GM18505 (cell line): ENCODE results near the gene LGI4.

Experiments used
- ATAC-seq: cut with Tn5 transposase; IDR thresholded peaks from one replicate; pipeline ENCODE4 v1.9.1; 2021; ENCODE audit not compliant: unreplicated experiment
- POLR2A ChIP-seq: IDR thresholded peaks from 4 replicates; pipeline ENCODE4 v1.6.1; 2011; ENCODE audit warnings: borderline replicate concordance; ENCODE audit not compliant: insufficient read depth, insufficient read length; ENCODE audit errors: extremely low read depth

The LGI4 gene

DNA sequence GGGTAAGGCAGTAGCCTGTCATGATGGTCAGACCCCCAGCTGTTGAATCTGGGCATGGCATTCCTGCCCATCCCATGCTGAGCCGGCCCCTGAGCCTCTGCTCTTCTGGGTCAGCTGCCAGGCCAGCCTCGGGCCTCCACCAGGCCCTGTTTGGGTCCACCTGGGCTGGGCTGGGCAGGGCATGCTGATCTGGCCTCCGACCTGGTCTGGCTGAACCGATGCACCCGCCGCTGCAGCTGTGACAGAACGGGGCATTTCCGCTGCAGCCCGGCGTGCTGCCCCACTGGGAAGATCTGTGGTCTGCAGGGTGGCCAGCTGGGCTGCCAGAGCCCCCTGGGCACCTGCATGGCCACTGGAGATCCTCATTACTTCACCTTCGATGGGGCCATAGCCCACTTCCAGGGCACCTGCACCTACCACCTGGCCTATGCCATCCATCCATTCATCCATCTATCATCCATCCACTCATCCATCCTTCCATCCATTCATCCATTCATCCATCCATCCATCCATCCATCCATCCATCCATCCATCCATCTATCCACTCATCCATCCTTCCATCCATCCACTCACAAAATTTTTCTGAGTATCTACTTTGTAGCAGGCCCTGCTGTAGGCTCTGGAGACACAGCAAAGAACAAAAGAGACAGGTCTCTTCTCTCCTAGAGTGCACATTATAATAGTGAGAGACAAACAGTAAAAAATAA lies 40.8 kb downstream of the LGI4 start:
- no peak for ATAC-seq
- no peak for TF ChIP-seq POLR2A

DNA sequence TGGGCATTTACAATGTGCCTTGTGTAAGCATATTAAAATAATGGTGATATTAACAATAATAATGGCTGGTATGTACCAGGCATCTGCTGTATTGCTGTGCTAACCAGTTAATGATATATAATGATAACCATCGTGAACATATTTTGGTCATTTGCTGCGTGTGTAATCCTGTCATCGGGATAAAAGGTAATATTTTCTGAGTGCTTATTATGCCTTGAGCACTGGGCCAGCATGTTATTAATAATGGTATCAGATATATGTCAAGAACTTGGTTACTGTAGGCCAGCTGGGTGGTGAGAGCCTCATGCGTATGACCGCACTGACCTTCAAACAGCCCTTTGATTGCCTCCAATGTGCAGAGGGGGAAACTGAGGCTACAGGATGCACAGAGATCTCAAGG lies 41.4 kb downstream of the LGI4 start:
- TF ChIP-seq POLR2A, result no peak
- ATAC-seq, result no peak

DNA sequence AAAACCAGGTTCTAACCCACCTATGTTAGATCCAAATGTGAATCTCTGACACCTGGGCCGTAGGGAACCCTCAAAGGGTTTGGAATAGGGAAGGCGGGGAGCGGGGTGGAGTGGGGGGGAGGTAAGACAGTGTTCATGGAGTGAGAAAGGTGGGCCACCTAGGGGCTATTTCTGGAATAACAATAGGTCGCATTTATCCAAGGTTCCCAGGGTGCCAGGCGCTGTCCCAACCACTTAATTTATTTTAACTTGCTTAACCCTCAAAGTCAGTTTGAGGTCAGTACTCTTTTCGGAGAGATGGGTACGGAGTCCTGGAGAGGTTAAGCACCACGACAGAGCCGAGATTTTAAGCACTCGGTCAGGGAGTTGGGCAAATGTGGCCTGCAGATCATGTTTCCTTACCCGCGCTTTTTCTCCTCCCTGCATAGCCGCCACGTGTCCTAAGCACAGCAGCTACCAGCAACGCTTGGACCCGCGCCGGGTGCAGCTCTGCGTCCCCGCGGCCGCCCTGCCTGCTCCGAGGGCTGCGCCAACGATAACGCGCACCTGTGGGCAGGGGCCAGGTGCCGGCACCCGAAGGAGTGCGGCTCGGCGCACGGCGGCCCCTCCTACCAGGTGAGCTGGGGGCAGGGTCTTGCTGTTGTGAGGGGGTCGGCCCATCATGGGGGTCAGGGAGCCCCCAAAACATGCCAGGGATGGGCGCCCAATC lies 44.2 kb downstream of the LGI4 start:
- no peak for TF ChIP-seq POLR2A
- ATAC-seq, result no peak

DNA sequence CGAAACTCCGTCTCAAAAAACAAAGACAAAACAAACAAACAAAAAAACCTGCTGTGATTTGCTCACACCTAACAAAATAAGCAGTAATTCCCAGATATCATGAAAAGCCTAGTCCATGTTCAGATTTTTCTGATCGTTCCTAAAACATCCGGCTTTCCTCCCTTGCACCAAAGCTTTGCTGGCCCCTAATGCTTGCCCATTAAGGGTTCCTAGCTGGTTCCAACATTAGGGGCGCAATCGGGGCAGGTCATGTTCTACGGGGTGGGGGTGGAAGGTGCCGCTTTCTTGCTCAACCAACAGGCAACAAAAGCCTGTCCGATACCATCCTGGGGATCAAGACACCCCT lies 44.7 kb downstream of the LGI4 start:
- TF ChIP-seq POLR2A, result no peak
- ATAC-seq, result no peak

DNA sequence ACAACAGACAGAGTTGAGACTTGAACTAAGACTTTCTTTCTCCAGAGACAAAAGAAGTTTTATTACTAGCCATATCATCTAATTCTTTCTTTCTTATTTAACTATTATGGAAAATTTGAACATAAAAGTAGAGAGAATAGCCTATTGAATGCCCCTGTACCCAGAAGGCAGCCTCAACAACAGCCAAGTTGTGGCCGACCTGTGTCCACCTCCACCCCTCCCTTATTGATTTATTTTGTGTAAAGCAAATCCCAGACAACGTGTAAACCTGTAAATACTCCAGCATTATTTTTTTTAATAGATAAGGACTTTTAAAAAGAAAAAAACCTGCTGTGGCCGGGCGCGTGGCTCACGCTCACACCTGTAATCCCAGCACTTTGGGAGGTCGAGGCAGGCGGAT lies 45.3 kb downstream of the LGI4 start:
- ATAC-seq, result no peak
- TF ChIP-seq POLR2A, result no peak

DNA sequence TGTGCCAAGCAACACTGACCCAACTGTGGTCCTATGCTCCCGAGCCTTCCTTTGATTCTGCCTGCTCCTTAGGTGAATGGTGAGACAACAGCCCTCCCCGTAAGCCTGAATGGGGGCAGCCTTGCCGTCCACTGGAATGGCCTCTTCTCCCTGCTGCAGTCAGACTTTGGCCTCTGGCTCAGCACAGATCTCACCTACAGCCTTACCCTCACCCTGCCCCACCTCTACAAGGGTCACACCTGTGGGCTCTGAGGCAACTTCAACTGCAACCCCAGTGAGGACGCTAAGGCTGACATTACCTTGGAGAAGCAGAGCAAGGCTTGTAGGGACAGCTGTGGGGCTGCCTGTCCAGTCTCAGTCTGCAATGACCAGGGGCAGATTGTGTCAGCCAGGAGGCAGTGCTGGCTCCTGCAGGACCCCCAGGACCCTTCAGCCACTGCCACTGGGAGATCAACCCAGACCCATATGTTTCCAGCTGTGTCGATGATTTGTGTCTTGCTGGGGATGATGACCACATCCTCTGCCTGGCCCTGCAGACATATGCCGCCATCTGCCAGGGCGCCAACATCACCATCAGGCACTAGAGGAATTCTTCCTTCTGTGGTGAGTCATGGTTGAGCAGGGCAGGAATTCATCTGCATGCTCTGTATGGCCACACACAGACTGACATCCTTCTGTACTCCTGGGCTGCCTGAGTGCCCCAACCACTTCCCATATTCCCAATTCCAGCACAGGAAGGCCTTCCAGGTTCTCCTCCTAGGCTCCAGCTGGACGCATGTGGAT lies 46.5 kb downstream of the LGI4 start:
- no peak for TF ChIP-seq POLR2A
- ATAC-seq, result no peak

DNA sequence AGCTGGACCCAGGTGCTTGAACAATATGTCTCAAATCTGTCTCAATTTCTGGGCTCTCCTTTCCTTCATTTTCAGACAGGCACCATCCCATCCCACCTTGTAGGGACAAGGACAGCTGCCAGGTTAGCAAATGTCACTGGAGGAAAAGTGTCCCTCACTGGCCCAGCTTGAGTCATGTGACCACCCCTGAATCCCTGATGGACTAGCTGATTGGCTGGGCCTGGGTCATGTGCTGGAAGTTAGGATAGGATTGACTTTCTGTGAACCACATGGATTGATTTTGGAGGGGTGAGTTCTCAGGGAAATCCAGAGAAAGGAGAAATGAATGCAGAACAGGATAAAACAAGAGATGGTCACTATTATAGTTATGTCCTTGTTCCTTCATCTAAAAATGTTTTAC lies 47.5 kb downstream of the LGI4 start:
- no peak for ATAC-seq
- TF ChIP-seq POLR2A, result no peak

DNA sequence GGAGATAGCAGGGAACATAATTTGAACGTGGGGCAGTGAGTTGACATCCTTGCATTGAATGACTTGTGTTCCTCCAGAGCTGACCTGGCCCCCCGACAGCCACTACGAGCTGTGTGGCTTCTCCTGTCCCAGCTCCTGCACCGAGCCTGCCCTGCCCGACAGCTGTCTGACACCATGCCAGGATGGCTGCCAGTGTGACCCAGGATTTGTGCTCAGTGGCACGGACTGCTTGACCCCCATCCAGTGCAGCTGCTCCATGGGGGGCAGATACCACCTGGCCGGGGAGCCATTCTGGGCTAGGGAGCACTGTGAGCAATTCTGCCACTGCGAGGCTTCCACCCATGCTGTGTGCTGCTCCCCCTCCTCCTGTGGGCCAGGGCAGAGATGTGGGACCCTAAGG lies 48.4 kb downstream of the LGI4 start:
- ATAC-seq, result no peak
- TF ChIP-seq POLR2A, result no peak

DNA sequence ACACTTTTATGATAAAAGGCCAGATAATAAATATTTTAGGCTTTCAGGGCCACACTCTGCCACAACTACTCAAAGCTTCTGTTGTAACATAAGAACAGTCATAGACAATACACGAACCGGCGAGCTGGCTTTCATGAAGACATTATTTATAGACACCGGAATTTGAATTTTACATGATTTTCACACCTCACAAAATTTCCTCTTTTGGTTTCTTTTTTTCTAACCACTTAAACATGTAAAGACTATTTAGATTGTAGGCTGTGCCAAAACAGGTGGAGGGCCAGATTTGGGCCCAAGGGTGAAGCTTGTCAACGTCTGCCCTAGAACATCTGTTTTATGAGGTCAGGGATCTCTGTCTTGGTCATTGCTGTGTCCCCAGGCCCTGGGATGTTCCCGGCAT lies 48.9 kb downstream of the LGI4 start:
- no peak for ATAC-seq
- TF ChIP-seq POLR2A, result no peak

DNA sequence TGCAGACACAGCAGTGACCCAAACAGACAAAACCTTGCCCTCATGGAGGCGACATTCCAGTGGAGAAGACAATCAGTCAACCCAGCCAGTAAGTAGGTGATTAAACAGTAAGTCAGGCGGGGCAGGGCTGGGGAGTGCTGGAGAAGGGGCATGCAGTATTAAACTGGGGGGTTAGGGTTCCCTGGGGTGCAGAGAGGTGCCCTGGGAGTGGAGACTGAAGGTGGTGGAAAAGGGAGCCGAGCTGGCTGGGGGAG lies 50.4 kb downstream of the LGI4 start:
- TF ChIP-seq POLR2A, result no peak
- ATAC-seq, result no peak

DNA sequence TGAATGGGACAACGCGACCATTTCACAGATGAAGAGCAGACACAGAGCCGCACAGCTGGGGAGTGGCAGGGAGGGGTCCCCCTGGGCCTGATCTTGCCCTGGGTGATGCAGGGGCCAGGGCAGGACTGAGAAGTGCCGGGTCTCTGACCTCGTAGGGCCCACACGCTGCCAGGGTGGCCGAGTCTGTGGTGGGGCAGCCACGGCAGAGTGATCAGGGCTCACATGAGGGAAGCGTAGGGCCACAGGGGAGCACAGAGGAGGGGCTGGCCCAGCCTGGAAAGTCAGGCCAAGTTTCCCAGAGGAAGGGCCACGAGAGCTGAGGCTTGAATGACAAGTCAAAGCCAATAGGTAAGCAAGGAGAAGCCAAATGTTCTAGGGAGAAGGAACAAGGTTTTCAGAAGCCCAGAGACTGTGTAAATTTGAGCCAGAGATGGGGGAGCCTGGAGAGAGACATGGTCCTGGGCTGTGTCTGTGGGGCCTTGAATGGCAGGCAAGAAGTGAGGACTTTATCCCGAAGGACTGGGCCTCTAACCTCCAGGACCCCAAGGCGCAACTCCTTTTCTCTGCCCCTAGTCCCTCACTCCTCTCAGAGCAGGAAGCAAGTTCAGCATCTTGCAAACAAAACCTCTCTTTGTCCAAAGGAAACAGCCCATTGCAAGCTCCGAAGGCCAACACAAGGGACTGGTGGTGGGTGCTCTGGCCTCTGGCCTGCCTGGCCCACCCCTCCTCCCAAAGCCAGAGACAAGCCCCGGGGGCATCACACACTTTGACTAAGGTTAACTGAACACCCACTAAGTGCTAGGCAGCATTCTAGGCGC lies 51.0 kb downstream of the LGI4 start:
- no peak for ATAC-seq

DNA sequence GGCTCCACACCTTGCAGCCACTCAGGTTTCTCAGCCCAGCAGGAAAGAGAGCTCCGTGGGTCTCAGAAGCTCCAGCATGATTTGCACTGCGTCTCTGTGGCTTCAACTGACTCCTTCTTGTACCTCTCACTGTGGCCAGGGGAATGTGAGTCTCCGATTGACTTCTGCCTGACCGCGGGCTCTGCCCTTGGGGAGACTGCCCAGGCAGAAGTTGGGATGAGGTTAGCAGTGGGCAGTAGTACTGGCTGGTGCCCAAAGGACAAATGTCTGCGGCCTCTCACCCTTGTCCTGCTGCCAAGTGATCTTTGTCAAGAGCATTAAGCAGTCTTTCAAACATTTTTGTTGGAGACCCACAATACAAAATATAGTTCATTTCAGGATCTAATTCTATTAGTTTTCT lies 53.7 kb downstream of the LGI4 start:
- no peak for TF ChIP-seq POLR2A
- ATAC-seq, result no peak

More for the DNA sequence above, 51.0 kb downstream of the LGI4 start:
- no peak for TF ChIP-seq POLR2A

DNA sequence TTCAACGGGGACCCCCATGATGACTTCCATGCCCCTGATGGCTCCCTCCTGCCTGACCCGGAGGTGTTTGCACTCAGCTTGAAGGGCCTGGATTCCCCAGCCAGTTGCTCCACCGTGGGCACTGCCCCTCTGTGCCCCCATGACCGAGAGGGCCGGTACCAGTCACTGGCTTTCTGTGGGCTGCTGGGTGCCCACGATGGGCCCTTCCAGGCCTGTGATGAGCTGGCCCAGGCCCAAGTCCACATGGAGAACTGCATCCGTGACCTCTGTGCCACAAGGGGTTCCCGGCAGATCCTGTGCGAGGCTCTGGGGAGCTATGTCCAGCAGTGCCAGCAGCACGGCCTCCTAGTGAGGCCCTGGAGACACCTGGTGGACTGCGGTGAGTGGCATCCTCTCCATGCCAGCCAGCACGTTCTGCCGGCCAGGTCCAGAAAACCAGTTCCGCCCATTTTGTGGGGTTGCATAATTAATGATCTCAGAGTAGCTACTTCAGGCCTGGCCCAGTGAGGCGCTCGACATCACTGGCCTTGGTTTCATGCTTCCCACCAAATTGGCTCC lies 54.2 kb downstream of the LGI4 start:
- no peak for ATAC-seq
- no peak for TF ChIP-seq POLR2A
